ENCODE data around the gene SSBP2.

The SSBP2 gene

GRCh38 chr5:81787474-81788242, 36.8 kb upstream of the SSBP2 start:
- H3K79me2 ChIP-seq (ENCODE audit: insufficient read depth, low read length) = no peaks in the 10 kb centered on the region
- H3K9me3 ChIP-seq (ENCODE audit: insufficient read depth, low read length) = no peaks in the 10 kb centered on the region
- H3K27me3 ChIP-seq (ENCODE audit: low read length) = no peaks in the 10 kb centered on the region
- no peak overlapping the region for H3K9ac ChIP-seq (ENCODE audit: low read length)
- no peaks in the 10 kb centered on the region for H4K20me1 ChIP-seq (ENCODE audit: low read depth, low read length)
- H2AFZ ChIP-seq (ENCODE audit: low read depth, low read length, severe bottlenecking) = no peak overlapping the region
- H3K36me3 ChIP-seq (ENCODE audit: low read length) = no peaks in the 10 kb centered on the region
- H3K4me2 ChIP-seq (ENCODE audit: low read depth, low read length, poor library complexity, severe bottlenecking) = no peak overlapping the region
- TF ChIP-seq EZH2phosphoT487 (conservative IDR thresholded peaks at IDR 0.05; ENCODE audit: low read length) (no peak), CTCF (IDR thresholded peaks at IDR 0.05; ENCODE audit: insufficient read depth, low read length, poor library complexity, severe bottlenecking) (no peak)
- no peaks in the 10 kb centered on the region for H3K9me2 ChIP-seq (replicated peaks; ENCODE audit: insufficient read depth, low read length)
- H3K4me3 ChIP-seq (ENCODE audit: insufficient read depth, low read length, poor library complexity, severe bottlenecking) = no peak overlapping the region
- H3K27ac ChIP-seq (ENCODE audit: low read depth, low read length) = no peak overlapping the region
- H3F3A ChIP-seq (ENCODE audit: insufficient read depth) = no peaks in the 10 kb centered on the region

GRCh38 chr5:81786991-81787390, 36.1 kb upstream of the SSBP2 start:
- TF ChIP-seq CTCF (IDR thresholded peaks at IDR 0.05; ENCODE audit: insufficient read depth, low read length, poor library complexity, severe bottlenecking) (no peak), EZH2phosphoT487 (conservative IDR thresholded peaks at IDR 0.05; ENCODE audit: low read length) (no peak)
- no peaks in the 10 kb centered on the region for H3K9me2 ChIP-seq (replicated peaks; ENCODE audit: insufficient read depth, low read length)
- no peaks in the 10 kb centered on the region for H3K27me3 ChIP-seq (ENCODE audit: low read length)
- no peak overlapping the region for H3K4me2 ChIP-seq (ENCODE audit: low read depth, low read length, poor library complexity, severe bottlenecking)
- no peak overlapping the region for H3K27ac ChIP-seq (ENCODE audit: low read depth, low read length)
- no peaks in the 10 kb centered on the region for H3K36me3 ChIP-seq (ENCODE audit: low read length)
- no peak overlapping the region for H2AFZ ChIP-seq (ENCODE audit: low read depth, low read length, severe bottlenecking)
- H3K9ac ChIP-seq (ENCODE audit: low read length) = no peak overlapping the region
- no peaks in the 10 kb centered on the region for H3F3A ChIP-seq (ENCODE audit: insufficient read depth)
- no peaks in the 10 kb centered on the region for H3K9me3 ChIP-seq (ENCODE audit: insufficient read depth, low read length)
- no peak overlapping the region for H3K4me3 ChIP-seq (ENCODE audit: insufficient read depth, low read length, poor library complexity, severe bottlenecking)
- H4K20me1 ChIP-seq (ENCODE audit: low read depth, low read length) = no peaks in the 10 kb centered on the region
- no peaks in the 10 kb centered on the region for H3K79me2 ChIP-seq (ENCODE audit: insufficient read depth, low read length)

- Histone ChIP-seq H3K27ac (ENCODE audit: low read depth, low read length) (no peak overlapping the region), H3K9me2 (replicated peaks; ENCODE audit: insufficient read depth, low read length) (no peaks in the 10 kb centered on the region), H2AFZ (ENCODE audit: low read depth, low read length, severe bottlenecking) (no peak overlapping the region), H3K79me2 (ENCODE audit: insufficient read depth, low read length) (no peaks in the 10 kb centered on the region), H3K27me3 (ENCODE audit: low read length) (no peaks in the 10 kb centered on the region), H3K36me3 (ENCODE audit: low read length) (no peaks in the 10 kb centered on the region), H3F3A (ENCODE audit: insufficient read depth) (no peaks in the 10 kb centered on the region), H3K9me3 (ENCODE audit: insufficient read depth, low read length) (no peaks in the 10 kb centered on the region), H4K20me1 (ENCODE audit: low read depth, low read length) (no peaks in the 10 kb centered on the region), H3K9ac (ENCODE audit: low read length) (no peak overlapping the region), H3K4me2 (ENCODE audit: low read depth, low read length, poor library complexity, severe bottlenecking) (no peak overlapping the region), H3K4me3 (ENCODE audit: insufficient read depth, low read length, poor library complexity, severe bottlenecking) (no peak overlapping the region)
- TF ChIP-seq EZH2phosphoT487 (conservative IDR thresholded peaks at IDR 0.05; ENCODE audit: low read length) (no peak), CTCF (IDR thresholded peaks at IDR 0.05; ENCODE audit: insufficient read depth, low read length, poor library complexity, severe bottlenecking) (no peak)
Observed at GRCh38 chr5:81786496-81786895, 35.6 kb upstream of the SSBP2 start.

All from SU-DHL-6 (cell line).